ENCODE results near the gene CCDC188. TPM values are rescaled to one million over a fixed set of nuclear protein-coding genes. Genes with fewer than 3 reads are reported as not detected.

The CCDC188 gene
- total RNA-seq, 1 donor from 2014 or later: not detected

DNA sequence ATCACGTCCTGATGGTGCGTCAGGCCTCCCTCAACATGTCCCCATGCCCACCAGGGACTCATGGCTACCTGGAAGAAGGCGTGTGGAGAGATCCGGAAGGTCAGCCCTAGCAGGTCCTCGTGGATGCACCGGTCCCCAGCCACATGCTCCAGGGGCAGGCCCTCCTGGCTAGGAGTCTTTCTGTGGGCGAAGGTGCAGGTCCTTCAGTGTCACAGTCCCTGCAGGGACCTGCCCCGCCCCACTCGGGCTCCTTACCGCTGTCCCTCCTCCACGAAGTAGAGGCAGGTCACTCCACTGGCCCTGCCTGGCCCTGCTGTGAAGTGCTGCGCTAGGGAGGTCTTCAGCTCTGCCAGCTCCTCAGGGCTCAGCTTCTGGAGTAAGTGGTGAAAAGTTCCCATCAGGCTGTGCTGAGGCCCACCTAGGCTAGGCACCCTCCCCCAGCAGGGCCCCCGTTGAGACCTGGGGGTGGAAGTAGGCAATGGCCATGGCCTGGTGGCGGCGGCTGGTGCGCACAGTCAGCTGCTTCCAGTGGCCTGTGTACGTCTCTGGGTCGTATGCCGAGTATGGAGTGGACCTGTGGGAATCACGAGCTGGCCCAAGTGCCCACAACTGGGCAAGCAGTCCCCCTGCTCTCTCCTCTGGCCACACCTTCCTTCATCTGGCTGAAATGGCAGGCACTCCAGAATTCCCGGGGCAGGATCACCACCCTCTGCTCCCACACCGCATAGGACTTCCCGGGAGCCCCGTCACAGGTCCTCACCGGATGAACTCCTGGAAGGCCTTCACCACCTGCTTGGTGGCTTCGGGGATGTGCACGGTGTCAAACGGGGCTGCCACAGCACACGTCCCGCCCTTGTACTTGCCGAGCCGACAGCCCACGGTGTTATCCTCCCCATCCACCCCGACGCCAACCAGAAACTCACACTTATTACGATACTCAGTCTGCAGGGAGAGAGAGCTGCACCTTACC lies 36.1 kb downstream of the CCDC188 start:
- TF ChIP-seq, protein P1, sequence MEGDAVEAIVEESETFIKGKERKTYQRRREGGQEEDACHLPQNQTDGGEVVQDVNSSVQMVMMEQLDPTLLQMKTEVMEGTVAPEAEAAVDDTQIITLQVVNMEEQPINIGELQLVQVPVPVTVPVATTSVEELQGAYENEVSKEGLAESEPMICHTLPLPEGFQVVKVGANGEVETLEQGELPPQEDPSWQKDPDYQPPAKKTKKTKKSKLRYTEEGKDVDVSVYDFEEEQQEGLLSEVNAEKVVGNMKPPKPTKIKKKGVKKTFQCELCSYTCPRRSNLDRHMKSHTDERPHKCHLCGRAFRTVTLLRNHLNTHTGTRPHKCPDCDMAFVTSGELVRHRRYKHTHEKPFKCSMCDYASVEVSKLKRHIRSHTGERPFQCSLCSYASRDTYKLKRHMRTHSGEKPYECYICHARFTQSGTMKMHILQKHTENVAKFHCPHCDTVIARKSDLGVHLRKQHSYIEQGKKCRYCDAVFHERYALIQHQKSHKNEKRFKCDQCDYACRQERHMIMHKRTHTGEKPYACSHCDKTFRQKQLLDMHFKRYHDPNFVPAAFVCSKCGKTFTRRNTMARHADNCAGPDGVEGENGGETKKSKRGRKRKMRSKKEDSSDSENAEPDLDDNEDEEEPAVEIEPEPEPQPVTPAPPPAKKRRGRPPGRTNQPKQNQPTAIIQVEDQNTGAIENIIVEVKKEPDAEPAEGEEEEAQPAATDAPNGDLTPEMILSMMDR (IDR thresholded peaks at IDR 0.05; ENCODE audit: unreplicated experiment): no peak
- no peak for DNase-seq (ENCODE audit: low spot score in 2 of 2, unreplicated experiment in 2 of 2)
- Mint-ChIP-seq H3K27ac (peak overlapping the region; percentile 66), H3K9me3 (no peaks in the 10 kb centered on the region), H3K27me3 (ENCODE audit: low read depth) (no peaks in the 10 kb centered on the region), H3K4me1 (peaks cover 18% of the 10 kb centered on the region), H3K36me3 (peaks cover 10% of the 10 kb centered on the region), H3K4me3 (peak overlapping the region; percentile 83)

DNA sequence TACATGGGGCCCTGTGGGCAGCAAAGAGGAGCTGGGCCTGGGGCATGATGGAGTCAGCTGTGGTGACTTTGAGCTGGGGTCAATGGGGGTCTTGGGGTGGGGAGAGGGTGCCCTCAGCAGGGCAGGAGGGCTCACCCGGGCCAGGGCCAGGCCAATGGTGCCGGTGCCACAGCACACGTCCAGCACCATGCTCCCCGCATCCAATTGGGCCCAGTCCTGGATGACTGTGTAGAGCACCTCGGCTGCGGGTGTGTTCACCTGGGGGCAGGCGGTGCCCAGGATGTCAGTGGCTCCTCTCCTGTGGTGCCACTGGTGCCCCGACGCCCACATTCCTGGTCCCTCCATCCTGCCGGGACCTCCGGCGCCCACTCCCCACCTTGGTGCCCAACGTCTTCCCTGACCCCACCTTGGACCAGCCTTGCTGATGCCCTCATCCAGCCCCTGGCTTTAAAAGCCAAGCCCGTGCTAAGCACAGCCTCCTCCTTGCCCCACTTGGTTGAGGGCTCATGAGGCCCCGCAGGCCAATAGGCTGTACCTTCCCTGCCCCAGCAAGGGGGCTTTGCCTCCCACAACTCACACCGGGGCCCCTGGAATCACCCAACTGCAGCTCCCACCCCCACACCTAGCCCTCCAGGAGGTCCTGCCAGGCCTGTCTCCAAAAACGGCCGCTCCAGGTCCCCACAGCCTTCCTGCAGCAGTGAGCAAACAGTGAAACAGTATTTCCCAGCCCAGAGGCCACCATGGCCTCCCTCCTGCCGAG lies 37.1 kb downstream of the CCDC188 start:
- DNase-seq (ENCODE audit: low spot score in 2 of 2, unreplicated experiment in 2 of 2): no peak
- Mint-ChIP-seq H3K4me3 (no peak overlapping the region), H3K36me3 (peaks cover 8% of the 10 kb centered on the region), H3K27me3 (ENCODE audit: low read depth) (no peaks in the 10 kb centered on the region), H3K4me1 (peaks cover 13% of the 10 kb centered on the region), H3K27ac (no peak overlapping the region), H3K9me3 (no peaks in the 10 kb centered on the region)
- TF ChIP-seq, protein P1 (IDR thresholded peaks at IDR 0.05; ENCODE audit: unreplicated experiment): no peak

- TF ChIP-seq, protein P1 (IDR thresholded peaks at IDR 0.05; ENCODE audit: unreplicated experiment): no peak
- Mint-ChIP-seq H3K9me3 (no peaks in the 10 kb centered on the region), H3K27me3 (ENCODE audit: low read depth) (no peaks in the 10 kb centered on the region), H3K27ac (no peak overlapping the region), H3K4me3 (no peak overlapping the region), H3K36me3 (peaks cover 14% of the 10 kb centered on the region), H3K4me1 (peaks cover 4% of the 10 kb centered on the region)
- DNase-seq (ENCODE audit: low spot score in 2 of 2, unreplicated experiment in 2 of 2): no peak
Observed at GRCh38 chr22:20112623-20113511, 38.0 kb downstream of the CCDC188 start.

- DNase-seq (ENCODE audit: low spot score in 2 of 2, unreplicated experiment in 2 of 2): no peak
- Mint-ChIP-seq H3K4me1 (peaks cover 4% of the 10 kb centered on the region), H3K27ac (peak overlapping the region; percentile 56), H3K4me3 (no peak overlapping the region), H3K36me3 (peaks cover 19% of the 10 kb centered on the region), H3K27me3 (ENCODE audit: low read depth) (no peaks in the 10 kb centered on the region), H3K9me3 (no peaks in the 10 kb centered on the region)
- TF ChIP-seq, protein P1 (IDR thresholded peaks at IDR 0.05; ENCODE audit: unreplicated experiment): no peak
Observed at GRCh38 chr22:20111689-20112622, 38.9 kb downstream of the CCDC188 start.
